Measurements from ENCODE around the gene ABCD2.

GRCh38 chr12:39610436-39611025, 9.1 kb downstream of the ABCD2 start:
- TF ChIP-seq POLR2A (IDR thresholded peaks at IDR 0.05; ENCODE audit: low read depth, low read length) = no peak
- TF ChIP-seq POLR2AphosphoS5 (IDR thresholded peaks at IDR 0.05; ENCODE audit: low read depth, low read length) = no peak
- no peak for TF ChIP-seq SPI1 (IDR thresholded peaks at IDR 0.05; ENCODE audit: low read depth, low read length)
- no peak for TF ChIP-seq TAF1 (IDR thresholded peaks at IDR 0.05; ENCODE audit: low read depth, low read length)

Data from GM12891 (cell line).